GM21576 (cell line): ENCODE data around the gene KDM5A.
"Not testable (repeated sequence)": the region's sequence is repeated elsewhere in the genome, so short reads cannot be mapped to it uniquely, and the experiment has no call there.

Experiments used
- ATAC-seq: cut with Tn5 transposase; IDR thresholded peaks from one replicate; pipeline ENCODE4 v1.9.1; 2021; ENCODE audit warnings: mild to moderate bottlenecking, moderate library complexity; ENCODE audit not compliant: unreplicated experiment

The KDM5A gene

DNA sequence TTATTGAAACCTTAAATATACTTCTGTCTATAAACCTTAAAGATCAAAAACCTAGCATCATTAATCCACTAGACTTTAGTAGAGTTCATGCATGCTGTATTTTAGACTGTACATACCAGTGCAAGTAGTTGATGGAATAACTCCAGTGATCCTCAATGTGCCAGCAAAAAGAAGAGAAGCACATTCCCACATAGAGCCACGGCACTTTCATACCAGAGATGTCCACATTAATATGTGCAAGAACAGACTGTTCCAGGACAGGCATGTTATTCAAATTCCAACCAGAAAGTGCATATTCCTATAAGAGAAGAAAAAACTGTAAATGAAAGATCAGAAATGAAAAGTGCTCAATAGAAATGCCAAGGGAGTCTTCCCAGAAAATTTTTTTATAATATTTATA lies 55.0 kb downstream of the KDM5A start:
- ATAC-seq, result no peak

DNA sequence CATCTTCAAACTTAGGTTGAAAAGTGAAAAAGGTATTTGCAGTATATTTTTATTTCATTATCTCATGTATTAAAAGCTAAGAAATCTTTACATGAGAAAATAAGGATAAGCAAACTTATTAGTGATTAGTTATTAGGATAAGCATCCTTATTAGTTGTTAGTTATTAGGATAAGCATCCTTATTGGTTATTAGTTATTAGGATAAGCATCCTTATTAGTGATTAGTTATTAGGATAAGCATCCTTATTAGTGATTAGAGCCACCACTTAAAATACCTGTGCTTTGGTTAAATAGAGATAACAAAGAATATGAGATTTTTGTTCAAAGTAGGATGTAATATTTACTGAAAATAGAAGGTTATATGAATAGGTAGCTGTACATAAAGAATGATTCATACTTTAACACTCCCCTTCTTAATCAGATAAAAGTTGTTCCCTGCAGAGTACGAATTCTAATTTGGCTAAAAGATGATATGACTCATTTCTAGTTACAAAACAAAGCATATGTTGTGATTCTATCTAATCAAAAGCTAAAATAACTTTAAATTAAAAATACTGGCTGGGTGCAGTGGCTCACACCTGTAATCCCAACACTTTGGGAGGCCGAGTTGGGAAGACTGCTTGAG lies 56.4 kb downstream of the KDM5A start:
- ATAC-seq, result no peak

DNA sequence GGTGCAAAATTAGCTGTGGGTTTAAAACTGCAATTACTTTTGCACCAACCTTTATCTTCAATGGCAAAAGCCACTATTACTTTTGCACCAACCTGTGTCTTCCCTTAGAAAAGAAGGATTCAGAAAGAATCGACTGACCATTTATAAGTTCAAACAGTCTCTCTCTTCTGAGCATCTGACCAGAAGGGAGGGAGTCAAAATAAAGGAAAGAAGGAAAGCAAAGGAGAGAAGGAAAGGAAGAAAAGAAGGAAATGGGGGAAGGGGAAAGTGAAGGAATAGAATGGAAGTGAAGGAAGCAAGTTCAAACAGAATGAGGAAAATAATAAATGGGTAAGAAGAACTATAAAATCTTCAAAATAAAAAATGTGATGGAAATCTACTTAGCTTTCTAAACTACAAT lies 57.8 kb downstream of the KDM5A start:
- ATAC-seq, result no peak

DNA sequence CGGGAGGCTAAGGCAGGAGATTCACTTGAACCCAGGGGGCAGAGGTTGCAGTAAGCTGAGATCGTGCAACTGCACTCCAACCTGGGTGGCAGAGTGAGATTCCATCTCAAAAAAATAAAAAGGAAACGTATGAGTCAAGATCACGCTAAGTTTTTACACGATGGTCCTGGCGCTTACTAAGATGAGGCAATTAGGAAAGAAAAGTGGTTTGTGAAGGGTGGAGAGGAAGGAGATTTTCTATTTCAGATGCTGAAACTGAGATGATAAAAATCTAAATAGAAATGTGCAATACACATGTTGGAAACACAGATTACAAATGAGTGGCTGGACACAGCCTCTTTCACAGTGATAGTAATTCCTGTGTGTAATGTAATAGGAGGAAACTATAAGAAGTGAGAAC lies 63.2 kb downstream of the KDM5A start:
- ATAC-seq, result no peak

DNA sequence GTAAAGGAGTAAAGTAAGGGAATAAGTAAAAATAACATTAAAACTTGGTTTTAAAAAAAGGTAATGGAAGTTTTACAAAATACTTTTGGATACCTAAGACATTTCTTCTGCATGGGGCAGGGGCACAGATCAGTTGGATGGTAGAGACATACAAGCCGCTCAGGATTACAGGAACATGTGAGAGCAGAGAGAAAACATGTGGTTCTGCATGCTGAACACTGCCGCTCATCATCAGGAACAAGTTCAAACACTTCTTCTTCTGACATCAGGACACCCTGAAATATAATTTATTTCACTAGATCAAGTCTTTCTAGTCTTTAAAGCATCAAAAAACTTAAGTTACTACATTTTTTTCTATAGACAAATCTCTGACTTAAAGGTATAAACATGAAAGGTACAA lies 65.6 kb downstream of the KDM5A start:
- ATAC-seq, result no peak

DNA sequence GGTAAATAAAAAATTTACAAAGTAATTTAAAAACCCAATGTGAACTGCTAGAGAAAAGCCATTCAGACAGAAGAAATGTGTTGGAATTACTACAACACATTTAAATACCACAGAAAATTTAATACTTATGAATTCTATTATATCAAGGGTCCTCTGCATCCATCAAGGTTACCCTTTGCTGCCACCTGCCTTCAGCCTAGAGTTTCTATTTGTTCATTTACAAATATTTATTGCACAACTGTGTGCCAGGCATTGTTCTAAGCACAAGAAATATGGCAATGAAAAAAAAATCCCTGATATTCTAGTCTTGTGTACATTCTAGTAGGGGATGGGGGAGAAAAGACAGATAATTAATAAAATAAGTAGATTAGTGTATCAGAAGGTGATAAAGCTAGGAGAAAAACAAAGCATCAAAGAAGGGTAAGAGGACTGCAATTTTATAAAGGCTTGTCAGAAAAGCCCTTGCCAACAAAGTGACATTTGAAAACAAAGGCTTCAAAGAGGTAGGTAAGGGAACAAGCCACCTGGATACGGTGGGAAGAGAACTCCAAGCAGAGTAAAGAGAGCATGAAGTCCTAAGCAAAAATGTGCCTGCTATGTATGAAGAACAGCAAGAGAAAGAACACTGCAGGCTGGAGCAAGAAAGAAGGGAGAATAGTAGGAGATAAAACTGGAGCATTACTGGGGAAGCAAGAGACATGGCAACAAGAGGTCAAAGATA lies 67.4 kb downstream of the KDM5A start:
- no peak for ATAC-seq

DNA sequence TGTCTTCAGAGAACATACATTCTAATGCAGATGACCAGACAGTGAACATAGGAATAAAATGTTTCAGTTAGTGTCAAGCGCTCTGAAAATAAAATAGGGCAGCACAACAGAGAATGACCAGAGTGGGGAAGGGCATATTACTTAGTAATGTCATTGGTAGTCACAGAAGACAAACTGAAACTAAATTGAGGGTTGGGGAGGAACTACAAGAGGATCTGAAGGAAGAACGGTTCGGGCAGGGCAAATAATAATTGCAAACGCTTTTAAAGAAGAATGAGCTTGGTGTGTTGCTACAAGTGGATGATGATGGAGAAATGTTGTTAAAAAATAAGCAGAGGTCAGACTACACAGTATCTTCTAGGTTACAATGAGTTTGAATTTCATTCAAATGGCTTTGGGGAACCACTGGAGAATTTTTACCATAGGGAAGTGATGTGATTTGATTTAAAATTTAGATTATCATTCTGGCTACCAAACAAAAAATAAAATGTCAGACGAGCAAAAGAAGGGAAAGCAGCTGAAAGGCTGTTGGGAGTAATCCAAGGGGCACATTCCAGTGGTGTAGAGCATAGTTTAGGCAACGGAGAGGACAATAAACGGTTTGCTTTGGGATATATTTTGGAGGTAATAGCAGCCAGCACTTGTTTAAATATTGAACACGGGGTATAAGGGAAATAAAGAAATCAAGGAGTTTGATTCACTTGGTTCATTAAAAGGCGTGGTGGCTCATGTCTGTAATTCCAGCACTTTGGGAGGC lies 70.2 kb downstream of the KDM5A start:
- no peak for ATAC-seq

DNA sequence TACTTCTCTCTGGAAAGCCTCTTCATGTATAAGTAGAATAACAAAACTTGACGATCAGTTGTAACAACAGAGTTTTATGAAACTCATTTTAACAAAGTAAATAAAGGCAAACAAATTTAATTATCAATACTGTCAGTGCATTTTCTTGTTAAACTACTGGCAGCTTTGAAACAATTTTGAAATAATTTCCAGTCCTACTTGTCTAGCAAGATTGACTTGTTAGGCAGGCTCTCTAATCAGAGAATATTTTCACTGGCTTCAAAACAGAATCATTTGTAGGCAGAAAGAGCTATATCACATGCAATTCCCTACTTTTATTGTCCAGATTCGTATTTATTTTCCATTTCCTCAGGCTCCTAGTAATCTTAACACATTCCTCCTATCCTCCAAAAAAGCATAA lies 80.6 kb downstream of the KDM5A start:
- no peak for ATAC-seq

DNA sequence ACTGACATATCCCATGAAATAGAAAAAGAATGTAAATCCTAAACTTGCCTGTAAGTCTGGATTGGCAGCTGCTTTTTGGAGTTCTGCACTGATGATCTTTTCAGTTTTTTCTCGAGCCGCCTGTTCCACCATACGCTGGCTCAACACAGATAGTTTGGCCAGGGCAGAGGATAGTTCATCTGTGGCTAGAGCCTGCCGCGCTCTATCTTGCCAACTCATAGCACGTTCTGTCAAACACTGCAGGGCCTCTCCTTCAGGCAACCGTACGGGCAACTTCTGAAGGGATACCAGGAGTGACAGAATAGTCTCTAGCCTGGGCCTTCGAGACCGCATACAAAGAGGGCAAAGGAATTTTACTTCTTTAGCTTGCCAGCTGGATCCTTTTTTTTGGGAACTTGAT lies 81.7 kb downstream of the KDM5A start:
- no peak for ATAC-seq

DNA sequence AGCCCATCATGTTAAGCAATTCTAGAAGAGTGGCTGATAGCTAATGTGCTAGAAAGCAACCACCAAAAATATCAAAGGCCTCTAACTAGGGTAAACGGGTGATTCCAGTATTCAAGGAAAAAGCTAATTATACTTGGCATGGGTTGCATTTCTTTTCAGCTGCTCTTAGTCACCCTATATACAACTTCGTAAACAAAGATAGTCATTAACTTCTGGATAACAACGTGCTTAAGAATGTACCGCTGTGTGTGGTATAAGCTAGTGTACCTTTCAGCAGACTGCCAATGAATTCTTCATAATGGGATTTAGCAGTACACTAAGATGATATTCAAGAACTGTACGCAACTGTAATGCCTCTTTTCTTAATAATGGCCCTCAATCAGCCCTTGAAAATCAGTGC lies 84.3 kb downstream of the KDM5A start:
- ATAC-seq, result no peak

DNA sequence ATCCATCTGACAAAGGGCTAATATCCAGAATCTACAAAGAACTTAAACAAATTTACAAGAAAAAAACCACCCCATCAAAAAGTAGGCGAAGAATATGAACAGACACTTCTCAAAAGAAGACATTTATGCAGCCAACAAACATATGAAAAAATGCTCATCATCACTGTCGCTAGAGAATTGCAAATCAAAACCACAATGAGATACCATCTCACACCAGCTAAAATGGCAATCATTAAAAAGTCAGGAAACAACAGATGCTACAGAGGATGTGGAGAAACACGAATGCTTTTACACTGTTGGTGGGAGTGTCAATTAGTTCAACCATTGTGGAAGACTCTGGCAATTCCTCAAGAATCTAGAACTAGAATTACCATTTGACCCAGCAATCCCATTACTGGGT lies 86.4 kb downstream of the KDM5A start:
- not testable (repeated sequence) for ATAC-seq

DNA sequence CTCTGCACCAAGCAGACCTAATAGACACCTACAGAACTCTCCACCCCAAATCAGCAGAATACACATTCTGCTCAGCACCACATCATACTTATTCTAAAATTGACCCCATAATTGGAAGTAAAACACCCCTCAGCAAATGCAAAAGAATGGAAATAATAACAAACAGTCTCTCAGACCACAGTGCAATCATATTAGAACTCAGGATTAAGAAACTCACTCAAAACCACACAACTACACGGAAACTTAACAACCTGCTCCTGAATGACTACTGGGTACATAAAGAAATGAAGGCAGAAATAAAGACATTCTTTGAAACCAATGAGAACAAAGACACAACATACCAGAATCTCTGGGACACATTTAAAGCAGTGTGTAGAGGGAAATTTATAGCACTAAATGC lies 89.0 kb downstream of the KDM5A start:
- not testable (repeated sequence) for ATAC-seq

DNA sequence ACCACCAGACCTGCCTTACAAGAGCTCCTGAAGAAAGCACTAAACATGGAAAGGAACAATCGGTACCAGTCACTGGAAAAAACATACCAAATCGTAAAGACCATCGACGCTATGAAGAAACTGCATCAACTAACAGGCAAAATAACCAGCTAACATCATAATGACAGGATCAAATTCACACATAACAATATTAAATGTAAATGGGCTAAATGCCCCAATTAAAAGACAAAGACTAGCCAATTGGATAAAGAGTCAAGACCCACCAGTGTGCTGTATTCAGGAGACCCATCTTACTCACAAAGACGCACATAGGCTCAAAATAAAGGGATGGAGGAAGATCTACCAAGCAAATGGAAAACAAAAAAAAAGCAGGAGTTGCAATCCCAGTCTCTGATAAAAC lies 89.6 kb downstream of the KDM5A start:
- not testable (repeated sequence) for ATAC-seq

DNA sequence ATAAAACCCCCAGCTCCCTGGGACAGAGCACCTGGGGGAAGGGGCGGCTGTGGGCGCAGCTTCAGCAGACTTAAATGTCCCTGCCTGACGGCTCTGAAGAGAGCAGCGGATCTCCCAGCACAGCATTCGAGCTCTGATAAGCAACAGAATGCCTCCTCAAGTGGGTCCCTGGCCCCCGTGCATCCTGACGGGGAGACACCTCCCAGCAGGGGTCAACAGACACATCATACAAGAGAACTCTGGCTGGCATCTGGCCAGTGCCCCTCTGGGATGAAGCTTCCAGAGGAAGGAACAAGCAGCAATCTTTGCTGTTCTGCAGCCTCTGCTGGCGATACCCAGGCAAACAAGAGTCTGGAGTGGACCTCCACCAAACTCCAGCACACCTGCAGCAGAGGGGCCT lies 91.1 kb downstream of the KDM5A start:
- ATAC-seq, result not testable (repeated sequence)

DNA sequence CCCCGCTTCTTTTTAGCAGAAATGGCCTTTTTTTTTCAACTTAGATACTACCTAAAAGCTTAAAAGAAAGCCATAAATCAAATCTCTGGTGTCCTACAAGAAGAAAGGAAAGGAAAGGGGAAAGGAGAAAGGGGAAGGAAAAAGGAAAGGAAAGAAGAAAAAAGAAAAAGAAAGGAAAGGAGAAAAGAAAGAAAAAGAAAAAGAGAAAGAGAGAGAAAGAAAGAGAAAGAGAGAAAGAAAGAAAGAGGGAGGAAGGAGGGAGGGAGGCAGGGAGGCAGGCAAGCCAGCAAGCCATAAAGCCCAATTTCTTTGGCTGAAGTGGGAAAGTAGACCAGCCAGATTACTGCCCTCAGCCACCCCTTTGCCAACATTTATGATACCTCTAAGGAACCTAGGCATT lies 94.0 kb downstream of the KDM5A start:
- ATAC-seq, result no peak

DNA sequence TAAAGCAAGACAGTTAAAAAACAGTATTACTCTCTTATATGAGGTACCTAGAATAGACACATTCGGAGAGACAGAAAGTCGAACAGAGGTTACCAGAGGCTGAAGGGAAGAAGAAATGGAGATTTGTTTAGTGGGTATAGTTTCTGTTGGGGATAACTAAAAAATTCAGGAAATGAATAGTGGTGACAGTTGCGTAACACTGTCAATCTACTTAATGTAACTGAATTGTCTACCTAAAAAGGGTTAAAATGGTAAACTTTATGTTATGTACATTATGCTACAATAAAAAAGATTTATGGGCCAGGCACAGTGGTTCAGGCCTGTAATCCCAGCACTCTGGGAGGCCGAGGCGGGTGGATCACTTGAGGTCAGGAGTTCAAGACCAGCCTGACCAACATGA lies 95.9 kb downstream of the KDM5A start:
- no peak for ATAC-seq

DNA sequence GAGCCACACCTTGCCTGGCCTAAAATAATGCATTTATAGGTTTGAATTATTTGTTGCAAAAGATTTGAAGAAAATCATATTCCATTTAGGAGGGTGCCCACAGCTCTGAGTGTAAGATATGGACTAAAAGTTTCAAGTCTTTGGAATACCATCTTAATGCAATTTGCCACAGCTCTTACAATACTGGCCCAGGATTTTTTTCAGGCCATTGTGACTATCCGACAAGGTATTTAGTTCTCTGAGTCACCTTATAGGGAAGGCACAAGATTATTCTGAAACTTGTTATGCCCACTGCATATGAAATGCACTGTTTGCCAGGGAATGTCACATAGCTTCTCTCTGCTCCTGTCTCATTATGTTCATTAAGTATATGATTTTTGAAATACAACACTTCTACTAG lies 96.9 kb downstream of the KDM5A start:
- no peak for ATAC-seq

DNA sequence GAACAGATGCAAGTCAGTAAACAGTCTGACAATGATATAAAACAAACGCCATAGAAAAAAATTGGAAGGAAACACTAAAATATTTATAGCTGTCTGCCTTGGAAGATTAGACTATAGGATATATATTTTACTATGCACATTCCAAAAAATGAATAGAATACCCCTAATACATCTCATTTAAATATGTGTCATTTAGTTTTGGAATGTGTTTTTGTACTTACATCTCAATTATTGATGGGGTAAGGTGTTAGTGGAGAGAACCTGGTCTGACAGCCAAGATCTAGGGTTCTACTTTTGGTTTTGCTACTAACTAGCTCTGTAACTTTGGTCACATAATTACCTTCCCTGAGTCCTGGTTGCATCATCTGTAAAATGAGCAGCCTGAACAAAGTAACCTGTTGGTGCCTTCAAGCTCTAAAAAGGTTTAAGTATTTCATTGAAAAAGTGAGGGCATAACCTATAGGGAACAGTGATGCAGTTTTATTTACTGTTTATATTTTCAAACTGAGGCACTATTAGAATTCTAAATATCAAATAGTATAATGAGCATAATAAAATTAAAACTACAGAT lies 97.9 kb downstream of the KDM5A start:
- ATAC-seq, result no peak

DNA sequence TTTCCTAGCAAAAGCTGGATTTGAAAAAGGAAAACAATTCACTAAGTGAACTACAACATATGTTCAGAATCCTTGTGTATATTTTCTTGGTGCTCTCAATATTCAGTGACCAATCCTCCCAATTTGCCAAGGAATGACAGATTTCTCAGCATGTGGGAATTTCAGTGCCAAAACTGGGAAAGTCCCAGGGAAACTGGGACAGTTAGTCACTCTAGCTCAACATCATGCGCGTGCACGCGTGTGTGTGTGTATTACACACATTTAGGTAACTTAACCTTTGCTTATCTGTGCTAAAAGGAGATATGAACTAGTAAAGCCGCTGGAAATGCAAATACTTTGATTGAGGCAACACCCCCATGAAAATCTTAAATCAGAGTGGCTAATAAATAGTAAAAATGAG lies 100.4 kb downstream of the KDM5A start:
- ATAC-seq, result no peak

DNA sequence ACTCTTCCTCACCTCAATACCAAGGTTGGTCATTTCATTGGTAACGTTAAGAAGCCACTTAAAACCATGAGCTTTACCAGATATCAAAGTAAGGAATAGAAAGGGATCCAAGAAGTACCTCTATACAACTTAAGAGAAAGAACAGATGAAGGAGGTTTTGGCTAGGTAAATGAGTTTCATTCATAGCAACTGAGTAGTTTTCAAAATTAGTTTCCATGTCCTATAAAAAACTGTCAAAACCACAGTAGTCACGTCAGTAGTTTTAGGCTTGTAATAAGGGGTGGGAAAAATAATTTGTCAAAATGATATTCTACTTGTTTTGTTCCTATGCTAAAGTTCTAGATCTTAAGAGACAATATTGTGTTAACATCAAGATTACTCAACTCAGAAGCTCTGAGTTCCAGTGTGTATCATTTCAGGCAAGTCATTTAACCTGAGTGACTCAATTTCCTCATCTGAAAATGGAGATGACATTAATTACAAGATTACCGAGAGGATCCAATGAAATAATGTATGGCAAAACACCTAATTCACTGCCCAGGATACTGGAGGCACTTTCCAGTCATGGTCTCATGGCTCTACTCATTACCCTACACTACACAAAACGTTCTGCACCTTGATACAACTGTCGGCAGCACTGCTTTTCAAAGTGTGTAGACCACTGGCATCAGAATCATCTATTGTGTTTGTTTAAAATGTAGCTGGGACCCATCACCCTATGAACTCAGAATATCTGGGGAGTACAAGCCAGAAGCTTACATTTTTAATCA lies 102.4 kb downstream of the KDM5A start:
- no peak for ATAC-seq

DNA sequence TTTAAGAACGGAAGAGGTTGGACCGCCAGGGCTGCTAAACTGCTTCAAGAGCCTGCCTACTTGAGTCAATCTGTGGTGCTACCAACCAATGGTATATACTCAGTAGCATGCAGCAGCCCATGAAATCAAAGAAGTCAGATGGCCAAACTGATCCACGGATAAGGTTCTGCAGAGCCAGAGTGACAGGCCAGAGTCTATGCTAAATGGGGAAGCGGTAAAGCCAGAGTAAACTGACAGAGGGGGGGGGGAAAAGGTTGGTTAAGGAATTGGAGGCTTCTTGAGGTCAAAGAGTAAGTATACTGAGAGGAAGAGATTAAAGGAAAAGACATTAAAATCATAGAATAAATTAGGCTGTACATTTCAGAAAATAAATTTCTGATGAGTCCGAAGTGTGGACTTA lies 111.1 kb downstream of the KDM5A start:
- ATAC-seq, result no peak
